ENCODE results near the gene IFI27L2.

DNA sequence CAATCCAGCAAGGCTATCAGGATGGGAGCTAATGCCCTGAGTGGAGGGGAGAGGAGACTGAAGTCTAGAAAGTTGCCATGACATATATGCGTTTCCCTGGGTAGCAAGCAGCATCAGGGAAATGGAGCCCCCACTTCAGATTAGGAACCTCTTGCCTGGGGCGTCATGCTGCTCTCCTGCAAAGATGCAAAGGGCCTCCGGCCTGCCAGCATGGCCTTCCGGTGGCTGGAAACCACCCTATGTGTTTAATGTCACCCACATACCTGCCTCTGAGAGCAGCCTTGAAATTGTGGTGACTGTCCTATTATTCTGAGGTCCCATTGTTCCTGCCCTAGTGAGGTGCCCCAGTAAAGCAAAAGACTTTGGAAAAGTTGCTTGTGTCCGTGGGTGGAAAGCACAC lies 10.0 kb upstream of the IFI27L2 start:
- TF ChIP-seq POLR2AphosphoS5 (IDR thresholded peaks at IDR 0.05; ENCODE audit: low read depth) (no peak), EZH2phosphoT487 (IDR thresholded peaks at IDR 0.05; ENCODE audit: unreplicated experiment) (no peak), CREB1 (CRISPR knock-in tag; IDR thresholded peaks at IDR 0.05; ENCODE audit: low read depth) (no peak), EZH2 (IDR thresholded peaks at IDR 0.05; ENCODE audit: low read depth, unreplicated experiment) (no peak), ZNF114 (CRISPR knock-in tag; IDR thresholded peaks at IDR 0.05) (no peak), ZNF331 (CRISPR knock-in tag; IDR thresholded peaks at IDR 0.05; ENCODE audit: low read depth) (no peak), NANOG (IDR thresholded peaks at IDR 0.05; ENCODE audit: borderline replicate concordance) (no peak), STAT1 (IDR thresholded peaks at IDR 0.05; ENCODE audit: unreplicated experiment) (no peak), JUNB (IDR thresholded peaks at IDR 0.05; ENCODE audit: unreplicated experiment) (no peak)
- TF ChIP-seq, protein P1, sequence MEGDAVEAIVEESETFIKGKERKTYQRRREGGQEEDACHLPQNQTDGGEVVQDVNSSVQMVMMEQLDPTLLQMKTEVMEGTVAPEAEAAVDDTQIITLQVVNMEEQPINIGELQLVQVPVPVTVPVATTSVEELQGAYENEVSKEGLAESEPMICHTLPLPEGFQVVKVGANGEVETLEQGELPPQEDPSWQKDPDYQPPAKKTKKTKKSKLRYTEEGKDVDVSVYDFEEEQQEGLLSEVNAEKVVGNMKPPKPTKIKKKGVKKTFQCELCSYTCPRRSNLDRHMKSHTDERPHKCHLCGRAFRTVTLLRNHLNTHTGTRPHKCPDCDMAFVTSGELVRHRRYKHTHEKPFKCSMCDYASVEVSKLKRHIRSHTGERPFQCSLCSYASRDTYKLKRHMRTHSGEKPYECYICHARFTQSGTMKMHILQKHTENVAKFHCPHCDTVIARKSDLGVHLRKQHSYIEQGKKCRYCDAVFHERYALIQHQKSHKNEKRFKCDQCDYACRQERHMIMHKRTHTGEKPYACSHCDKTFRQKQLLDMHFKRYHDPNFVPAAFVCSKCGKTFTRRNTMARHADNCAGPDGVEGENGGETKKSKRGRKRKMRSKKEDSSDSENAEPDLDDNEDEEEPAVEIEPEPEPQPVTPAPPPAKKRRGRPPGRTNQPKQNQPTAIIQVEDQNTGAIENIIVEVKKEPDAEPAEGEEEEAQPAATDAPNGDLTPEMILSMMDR (conservative IDR thresholded peaks at IDR 0.05; ENCODE audit: low read depth in 2 of 2): no peak
- TF ChIP-seq, protein P2, sequence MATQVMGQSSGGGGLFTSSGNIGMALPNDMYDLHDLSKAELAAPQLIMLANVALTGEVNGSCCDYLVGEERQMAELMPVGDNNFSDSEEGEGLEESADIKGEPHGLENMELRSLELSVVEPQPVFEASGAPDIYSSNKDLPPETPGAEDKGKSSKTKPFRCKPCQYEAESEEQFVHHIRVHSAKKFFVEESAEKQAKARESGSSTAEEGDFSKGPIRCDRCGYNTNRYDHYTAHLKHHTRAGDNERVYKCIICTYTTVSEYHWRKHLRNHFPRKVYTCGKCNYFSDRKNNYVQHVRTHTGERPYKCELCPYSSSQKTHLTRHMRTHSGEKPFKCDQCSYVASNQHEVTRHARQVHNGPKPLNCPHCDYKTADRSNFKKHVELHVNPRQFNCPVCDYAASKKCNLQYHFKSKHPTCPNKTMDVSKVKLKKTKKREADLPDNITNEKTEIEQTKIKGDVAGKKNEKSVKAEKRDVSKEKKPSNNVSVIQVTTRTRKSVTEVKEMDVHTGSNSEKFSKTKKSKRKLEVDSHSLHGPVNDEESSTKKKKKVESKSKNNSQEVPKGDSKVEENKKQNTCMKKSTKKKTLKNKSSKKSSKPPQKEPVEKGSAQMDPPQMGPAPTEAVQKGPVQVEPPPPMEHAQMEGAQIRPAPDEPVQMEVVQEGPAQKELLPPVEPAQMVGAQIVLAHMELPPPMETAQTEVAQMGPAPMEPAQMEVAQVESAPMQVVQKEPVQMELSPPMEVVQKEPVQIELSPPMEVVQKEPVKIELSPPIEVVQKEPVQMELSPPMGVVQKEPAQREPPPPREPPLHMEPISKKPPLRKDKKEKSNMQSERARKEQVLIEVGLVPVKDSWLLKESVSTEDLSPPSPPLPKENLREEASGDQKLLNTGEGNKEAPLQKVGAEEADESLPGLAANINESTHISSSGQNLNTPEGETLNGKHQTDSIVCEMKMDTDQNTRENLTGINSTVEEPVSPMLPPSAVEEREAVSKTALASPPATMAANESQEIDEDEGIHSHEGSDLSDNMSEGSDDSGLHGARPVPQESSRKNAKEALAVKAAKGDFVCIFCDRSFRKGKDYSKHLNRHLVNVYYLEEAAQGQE (IDR thresholded peaks at IDR 0.05; ENCODE audit: unreplicated experiment): no peak
- TF ChIP-seq, protein P3, sequence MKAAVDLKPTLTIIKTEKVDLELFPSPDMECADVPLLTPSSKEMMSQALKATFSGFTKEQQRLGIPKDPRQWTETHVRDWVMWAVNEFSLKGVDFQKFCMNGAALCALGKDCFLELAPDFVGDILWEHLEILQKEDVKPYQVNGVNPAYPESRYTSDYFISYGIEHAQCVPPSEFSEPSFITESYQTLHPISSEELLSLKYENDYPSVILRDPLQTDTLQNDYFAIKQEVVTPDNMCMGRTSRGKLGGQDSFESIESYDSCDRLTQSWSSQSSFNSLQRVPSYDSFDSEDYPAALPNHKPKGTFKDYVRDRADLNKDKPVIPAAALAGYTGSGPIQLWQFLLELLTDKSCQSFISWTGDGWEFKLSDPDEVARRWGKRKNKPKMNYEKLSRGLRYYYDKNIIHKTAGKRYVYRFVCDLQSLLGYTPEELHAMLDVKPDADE (IDR thresholded peaks at IDR 0.05): no peak
- TF ChIP-seq, protein P4, sequence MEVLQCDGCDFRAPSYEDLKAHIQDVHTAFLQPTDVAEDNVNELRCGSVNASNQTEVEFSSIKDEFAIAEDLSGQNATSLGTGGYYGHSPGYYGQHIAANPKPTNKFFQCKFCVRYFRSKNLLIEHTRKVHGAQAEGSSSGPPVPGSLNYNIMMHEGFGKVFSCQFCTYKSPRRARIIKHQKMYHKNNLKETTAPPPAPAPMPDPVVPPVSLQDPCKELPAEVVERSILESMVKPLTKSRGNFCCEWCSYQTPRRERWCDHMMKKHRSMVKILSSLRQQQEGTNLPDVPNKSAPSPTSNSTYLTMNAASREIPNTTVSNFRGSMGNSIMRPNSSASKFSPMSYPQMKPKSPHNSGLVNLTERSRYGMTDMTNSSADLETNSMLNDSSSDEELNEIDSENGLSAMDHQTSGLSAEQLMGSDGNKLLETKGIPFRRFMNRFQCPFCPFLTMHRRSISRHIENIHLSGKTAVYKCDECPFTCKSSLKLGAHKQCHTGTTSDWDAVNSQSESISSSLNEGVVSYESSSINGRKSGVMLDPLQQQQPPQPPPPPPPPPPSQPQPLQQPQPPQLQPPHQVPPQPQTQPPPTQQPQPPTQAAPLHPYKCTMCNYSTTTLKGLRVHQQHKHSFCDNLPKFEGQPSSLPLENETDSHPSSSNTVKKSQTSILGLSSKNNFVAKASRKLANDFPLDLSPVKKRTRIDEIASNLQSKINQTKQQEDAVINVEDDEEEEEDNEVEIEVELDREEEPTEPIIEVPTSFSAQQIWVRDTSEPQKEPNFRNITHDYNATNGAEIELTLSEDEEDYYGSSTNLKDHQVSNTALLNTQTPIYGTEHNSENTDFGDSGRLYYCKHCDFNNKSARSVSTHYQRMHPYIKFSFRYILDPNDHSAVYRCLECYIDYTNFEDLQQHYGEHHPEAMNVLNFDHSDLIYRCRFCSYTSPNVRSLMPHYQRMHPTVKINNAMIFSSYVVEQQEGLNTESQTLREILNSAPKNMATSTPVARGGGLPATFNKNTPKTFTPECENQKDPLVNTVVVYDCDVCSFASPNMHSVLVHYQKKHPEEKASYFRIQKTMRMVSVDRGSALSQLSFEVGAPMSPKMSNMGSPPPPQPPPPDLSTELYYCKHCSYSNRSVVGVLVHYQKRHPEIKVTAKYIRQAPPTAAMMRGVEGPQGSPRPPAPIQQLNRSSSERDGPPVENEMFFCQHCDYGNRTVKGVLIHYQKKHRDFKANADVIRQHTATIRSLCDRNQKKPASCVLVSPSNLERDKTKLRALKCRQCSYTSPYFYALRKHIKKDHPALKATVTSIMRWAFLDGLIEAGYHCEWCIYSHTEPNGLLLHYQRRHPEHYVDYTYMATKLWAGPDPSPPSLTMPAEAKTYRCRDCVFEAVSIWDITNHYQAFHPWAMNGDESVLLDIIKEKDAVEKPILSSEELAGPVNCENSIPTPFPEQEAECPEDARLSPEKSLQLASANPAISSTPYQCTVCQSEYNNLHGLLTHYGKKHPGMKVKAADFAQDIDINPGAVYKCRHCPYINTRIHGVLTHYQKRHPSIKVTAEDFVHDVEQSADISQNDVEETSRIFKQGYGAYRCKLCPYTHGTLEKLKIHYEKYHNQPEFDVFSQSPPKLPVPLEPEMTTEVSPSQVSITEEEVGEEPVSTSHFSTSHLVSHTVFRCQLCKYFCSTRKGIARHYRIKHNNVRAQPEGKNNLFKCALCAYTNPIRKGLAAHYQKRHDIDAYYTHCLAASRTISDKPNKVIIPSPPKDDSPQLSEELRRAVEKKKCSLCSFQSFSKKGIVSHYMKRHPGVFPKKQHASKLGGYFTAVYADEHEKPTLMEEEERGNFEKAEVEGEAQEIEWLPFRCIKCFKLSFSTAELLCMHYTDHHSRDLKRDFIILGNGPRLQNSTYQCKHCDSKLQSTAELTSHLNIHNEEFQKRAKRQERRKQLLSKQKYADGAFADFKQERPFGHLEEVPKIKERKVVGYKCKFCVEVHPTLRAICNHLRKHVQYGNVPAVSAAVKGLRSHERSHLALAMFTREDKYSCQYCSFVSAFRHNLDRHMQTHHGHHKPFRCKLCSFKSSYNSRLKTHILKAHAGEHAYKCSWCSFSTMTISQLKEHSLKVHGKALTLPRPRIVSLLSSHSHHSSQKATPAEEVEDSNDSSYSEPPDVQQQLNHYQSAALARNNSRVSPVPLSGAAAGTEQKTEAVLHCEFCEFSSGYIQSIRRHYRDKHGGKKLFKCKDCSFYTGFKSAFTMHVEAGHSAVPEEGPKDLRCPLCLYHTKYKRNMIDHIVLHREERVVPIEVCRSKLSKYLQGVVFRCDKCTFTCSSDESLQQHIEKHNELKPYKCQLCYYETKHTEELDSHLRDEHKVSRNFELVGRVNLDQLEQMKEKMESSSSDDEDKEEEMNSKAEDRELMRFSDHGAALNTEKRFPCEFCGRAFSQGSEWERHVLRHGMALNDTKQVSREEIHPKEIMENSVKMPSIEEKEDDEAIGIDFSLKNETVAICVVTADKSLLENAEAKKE (CRISPR knock-in tag; IDR thresholded peaks at IDR 0.05): no peak
